Measurements from ENCODE around the gene ZNF329. TPM values are rescaled to one million over a fixed set of nuclear protein-coding genes. Genes with fewer than 3 reads are reported as not detected.

Gene ZNF329
- total and polyA plus RNA-seq, 2 of the 8 experiments (the other 6 are each of a cell fraction or from before 2014, with no cell fraction given), result 5.8 to 11.2 TPM

GRCh38 chr19:58170860-58171259, 20.3 kb upstream of the ZNF329 start:
- Histone ChIP-seq H3K4me2 (ENCODE audit: insufficient read depth in 1 of 2, low read depth in 2 of 2, low read length in 2 of 2) (no peak overlapping the region), H2BK12ac (ENCODE audit: low read depth, low read length) (no peak overlapping the region), H4K8ac (ENCODE audit: extremely low read depth, insufficient read depth, low read length) (no peak overlapping the region), H3K56ac (replicated peaks; ENCODE audit: insufficient read length, low read depth, low read length) (no peak overlapping the region), H2AK5ac (ENCODE audit: low read depth, low read length) (no peak overlapping the region), H3K79me1 (ENCODE audit: low read depth, low read length) (no peaks in the 10 kb centered on the region), H2BK20ac (ENCODE audit: low read length) (no peak overlapping the region), H3K36me3 (ENCODE audit: control insufficient read depth in 2 of 4, insufficient read depth in 4 of 4, low read length in 3 of 4) (no peaks in the 10 kb centered on the region), H3K27me3 (replicated peaks in 1 of 4; ENCODE audit: control insufficient read depth in 3 of 4, extremely low read depth in 1 of 4, insufficient read depth in 3 of 4, low read length in 3 of 4) (no peaks in the 10 kb centered on the region), H3K23ac (ENCODE audit: insufficient read length) (no peak overlapping the region), H3K9ac (replicated peaks in 1 of 4; ENCODE audit: extremely low read depth in 1 of 4, low read depth in 3 of 4, low read length in 3 of 4) (no peak overlapping the region), H3K79me2 (ENCODE audit: control insufficient read depth in 1 of 2, insufficient read depth in 2 of 2, low read length in 2 of 2) (no peaks in the 10 kb centered on the region), H3K4me3 (ENCODE audit: extremely low read depth in 1 of 4, insufficient read depth in 2 of 4, low read depth in 3 of 4, low read length in 4 of 4) (no peak overlapping the region), H4K91ac (replicated peaks; ENCODE audit: insufficient read length, low read length) (no peak overlapping the region), H3K9me3 (ENCODE audit: insufficient read depth in 2 of 2, low read depth in 1 of 2, low read length in 1 of 2) (peaks cover 58 to 74% of the 10 kb centered on the region in 2 experiments), H3K4me1 (replicated peaks in 1 of 4; ENCODE audit: control insufficient read depth in 3 of 4, insufficient read depth in 4 of 4, low read length in 3 of 4) (no peaks in the 10 kb centered on the region), H3K23me2 (ENCODE audit: low read depth, low read length) (no peaks in the 10 kb centered on the region), H3K18ac (ENCODE audit: extremely low read depth, low read length) (no peak overlapping the region), H3K27ac (ENCODE audit: low read depth, low read length) (no peak overlapping the region), H3K14ac (ENCODE audit: insufficient read length) (no peak overlapping the region), H3K4ac (replicated peaks; ENCODE audit: insufficient read length, low read depth, low read length) (no peak overlapping the region), H2BK15ac (ENCODE audit: low read length) (no peak overlapping the region), H2BK120ac (replicated peaks; ENCODE audit: low read depth, low read length) (no peak overlapping the region), H4K20me1 (replicated peaks in 1 of 2; ENCODE audit: control insufficient read depth in 1 of 2, insufficient read depth in 2 of 2, low read length in 2 of 2) (no peaks in the 10 kb centered on the region), H2BK5ac (ENCODE audit: low read depth, low read length) (no peak overlapping the region), H4K5ac (ENCODE audit: insufficient read length, low read depth, low read length) (no peak overlapping the region), H2AFZ (ENCODE audit: low read length) (no peak overlapping the region)
- no peak for DNase-seq (ENCODE audit: low read depth in 1 of 2, low spot score in 2 of 2)
- POLR2A ChIA-PET (ENCODE audit: partially characterized antibody), result interaction anchor here (0.6 to 1.4 kb wide), 4 partner anchors 12 to 313 kb away, joined by 3 to 5 read pairs (median 4); partner anchors contain the start of gene ZNF274
- CTCF ChIA-PET (ENCODE audit: partially characterized antibody), result interaction anchor here (0.5 kb wide), 1 partner anchor 11 kb away, joined by 3 read pairs; no protein-coding TSS in a partner anchor
- no peak for TF ChIP-seq RNF2 (IDR thresholded peaks at IDR 0.05; ENCODE audit: borderline replicate concordance, low read depth, low read length, missing control alignments, poor library complexity, severe bottlenecking)
- no peak for TF ChIP-seq GABPA (IDR thresholded peaks at IDR 0.05; ENCODE audit: borderline replicate concordance, insufficient read depth, low read length)
- no peak for TF ChIP-seq CTBP2 (IDR thresholded peaks at IDR 0.05; ENCODE audit: borderline replicate concordance, insufficient read depth, insufficient read length, low read length)
- TF ChIP-seq JUND (IDR thresholded peaks at IDR 0.05; ENCODE audit: low read length), result no peak
- no peak for TF ChIP-seq POLR2A (IDR thresholded peaks at IDR 0.05; ENCODE audit: control extremely low read depth in 1 of 2, low read depth in 2 of 2, low read length in 2 of 2)
- no peak for TF ChIP-seq PHF8 (conservative IDR thresholded peaks at IDR 0.05; ENCODE audit: low read depth, low read length)
- TF ChIP-seq CREB1 (IDR thresholded peaks at IDR 0.05), result no peak
- no peak for TF ChIP-seq SP2 (IDR thresholded peaks at IDR 0.05; ENCODE audit: low read length)
- TF ChIP-seq SUZ12 (IDR thresholded peaks at IDR 0.05; ENCODE audit: low read length), result no peak
- no peak for TF ChIP-seq RXRA (IDR thresholded peaks at IDR 0.05; ENCODE audit: insufficient read depth, low read depth, low read length)
- no peak for TF ChIP-seq KDM5A (IDR thresholded peaks at IDR 0.05; ENCODE audit: low read length)
- TF ChIP-seq, protein P1, sequence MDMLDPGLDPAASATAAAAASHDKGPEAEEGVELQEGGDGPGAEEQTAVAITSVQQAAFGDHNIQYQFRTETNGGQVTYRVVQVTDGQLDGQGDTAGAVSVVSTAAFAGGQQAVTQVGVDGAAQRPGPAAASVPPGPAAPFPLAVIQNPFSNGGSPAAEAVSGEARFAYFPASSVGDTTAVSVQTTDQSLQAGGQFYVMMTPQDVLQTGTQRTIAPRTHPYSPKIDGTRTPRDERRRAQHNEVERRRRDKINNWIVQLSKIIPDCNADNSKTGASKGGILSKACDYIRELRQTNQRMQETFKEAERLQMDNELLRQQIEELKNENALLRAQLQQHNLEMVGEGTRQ (IDR thresholded peaks at IDR 0.05; ENCODE audit: low read length), result no peak
- no peak for TF ChIP-seq CBX5 (IDR thresholded peaks at IDR 0.05; ENCODE audit: low read depth, low read length)
- TF ChIP-seq BRCA1 (IDR thresholded peaks at IDR 0.05; ENCODE audit: low read depth, low read length), result no peak
- no peak for FAIRE-seq
- 80% methylated on average over 1 of the region's 1 CpG; no CpG with 5 or more reads in 1 of the 2 experiments for WGBS, 2 experiments (ENCODE audit: extremely low coverage in 1 of 2, insufficient coverage in 1 of 2, insufficient read length in 1 of 2, insufficient replicate concordance in 2 of 2, low coverage in 1 of 2, low lambda C conversion rate in 2 of 2, missing lambda C conversion rate in 1 of 2)
